Stimulated activated CD8-positive, alpha-beta memory T cell treated with anti-CD3 and anti-CD28 coated beads, Interleukin-15, amount 100 ng/mL, for 4 hours (primary cell): ENCODE results near the gene HMX1.

Experiments
- DNase-seq, 2 donors: peaks; one replicate each; pipeline ENCODE4 v3.0.0-alpha.2; 2020; ENCODE audit warnings: low read depth in 2 of 2

HMX1 gene

DNA sequence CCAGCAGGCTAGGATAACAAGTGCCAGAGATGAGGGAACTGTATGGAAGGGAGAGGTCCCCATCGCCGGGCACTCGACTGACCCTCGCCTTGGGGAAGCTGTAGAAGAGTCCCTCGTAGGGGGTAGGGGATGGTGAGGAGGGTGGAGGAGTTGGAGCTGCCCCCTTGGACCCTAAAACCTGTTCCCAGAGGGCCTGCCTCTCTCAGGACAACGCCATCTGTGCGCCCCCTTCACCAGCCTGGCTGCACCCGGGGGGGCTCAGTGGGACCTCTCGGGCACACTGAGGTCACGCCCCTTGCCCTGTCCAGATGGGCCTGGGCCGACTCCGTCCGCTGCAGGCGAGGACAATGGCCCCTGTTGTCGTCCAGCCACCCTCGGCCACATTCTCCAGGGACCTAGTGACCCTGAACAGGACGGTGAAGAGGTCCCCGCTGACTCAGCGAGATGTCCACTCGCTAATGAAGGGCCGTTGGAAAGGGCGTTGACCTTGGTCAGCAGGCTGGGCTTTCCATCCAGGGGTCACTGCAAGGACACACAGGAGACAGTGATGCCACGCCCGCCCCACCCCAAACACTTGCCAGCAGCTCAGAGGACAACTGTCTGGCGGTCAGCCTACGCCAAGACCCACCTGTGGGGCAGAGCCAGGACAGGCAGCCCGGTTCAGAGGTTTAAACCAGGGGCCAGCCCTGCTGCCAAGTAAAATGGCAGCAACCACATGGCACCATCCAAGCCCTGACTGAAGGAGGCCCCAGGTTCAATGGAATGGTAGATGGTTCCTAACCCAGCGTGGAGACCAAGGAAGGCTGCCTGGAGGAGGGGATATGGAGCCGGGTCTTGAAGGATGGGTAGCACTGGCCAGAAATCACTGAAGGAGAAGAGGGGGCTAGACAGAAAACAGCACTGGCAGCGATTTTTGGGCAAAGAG is 51.2 kb downstream of the HMX1 start:
- no peak for DNase-seq

DNA sequence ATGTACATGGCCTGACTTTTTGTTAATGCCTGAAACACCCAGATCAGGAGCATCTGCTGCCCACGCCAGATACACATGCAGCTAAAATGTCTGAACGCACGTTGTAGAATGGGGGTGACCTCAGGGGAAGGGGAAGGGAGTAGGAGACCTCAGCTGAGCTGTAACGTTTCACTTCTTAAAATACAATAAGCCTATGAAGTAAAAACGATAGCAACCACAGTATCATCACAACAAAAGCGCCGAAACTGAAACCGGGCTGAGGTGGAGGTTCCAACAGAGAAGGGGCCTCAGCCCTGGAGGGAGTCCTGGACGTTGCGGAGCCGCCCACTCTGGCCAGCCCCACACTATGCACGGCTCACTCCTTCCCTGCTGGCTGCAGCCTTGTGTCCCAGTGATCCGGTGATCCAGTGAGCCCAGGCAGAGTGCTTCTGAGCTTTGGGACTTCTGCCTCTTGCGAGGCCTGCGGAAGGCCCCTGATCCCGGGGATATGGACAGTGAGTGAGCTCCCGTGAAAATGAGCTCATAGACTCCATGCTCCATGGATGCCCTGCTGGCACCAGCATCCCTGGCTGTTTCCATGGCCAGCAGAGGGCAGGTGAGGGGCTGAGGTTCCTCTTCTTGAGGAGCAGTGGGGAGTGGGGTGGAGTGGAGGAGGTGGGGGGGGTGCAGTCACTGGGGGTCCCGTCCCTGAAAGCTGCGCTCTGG is 52.0 kb downstream of the HMX1 start:
- no peak for DNase-seq

DNA sequence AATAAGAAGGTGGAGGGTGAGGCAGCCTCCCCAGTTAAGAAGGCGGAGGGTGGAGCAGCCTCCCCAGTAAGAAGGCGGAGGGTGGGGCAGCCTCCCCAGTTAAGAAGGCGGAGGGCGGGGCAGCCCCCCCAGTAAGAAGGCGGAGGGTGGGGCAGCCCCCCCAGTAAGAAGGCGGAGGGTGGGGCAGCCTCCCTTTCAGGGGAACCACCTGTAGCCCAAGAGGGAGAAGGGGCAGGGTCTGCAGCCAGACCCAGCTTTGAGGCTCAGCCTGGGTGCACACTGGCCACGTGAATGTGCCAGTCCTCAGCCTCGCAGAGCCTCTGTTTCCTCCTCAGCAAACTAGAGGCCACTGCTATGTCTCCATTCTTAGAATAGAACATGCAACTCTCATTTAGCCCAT is 52.6 kb downstream of the HMX1 start:
- no peak for DNase-seq

DNA sequence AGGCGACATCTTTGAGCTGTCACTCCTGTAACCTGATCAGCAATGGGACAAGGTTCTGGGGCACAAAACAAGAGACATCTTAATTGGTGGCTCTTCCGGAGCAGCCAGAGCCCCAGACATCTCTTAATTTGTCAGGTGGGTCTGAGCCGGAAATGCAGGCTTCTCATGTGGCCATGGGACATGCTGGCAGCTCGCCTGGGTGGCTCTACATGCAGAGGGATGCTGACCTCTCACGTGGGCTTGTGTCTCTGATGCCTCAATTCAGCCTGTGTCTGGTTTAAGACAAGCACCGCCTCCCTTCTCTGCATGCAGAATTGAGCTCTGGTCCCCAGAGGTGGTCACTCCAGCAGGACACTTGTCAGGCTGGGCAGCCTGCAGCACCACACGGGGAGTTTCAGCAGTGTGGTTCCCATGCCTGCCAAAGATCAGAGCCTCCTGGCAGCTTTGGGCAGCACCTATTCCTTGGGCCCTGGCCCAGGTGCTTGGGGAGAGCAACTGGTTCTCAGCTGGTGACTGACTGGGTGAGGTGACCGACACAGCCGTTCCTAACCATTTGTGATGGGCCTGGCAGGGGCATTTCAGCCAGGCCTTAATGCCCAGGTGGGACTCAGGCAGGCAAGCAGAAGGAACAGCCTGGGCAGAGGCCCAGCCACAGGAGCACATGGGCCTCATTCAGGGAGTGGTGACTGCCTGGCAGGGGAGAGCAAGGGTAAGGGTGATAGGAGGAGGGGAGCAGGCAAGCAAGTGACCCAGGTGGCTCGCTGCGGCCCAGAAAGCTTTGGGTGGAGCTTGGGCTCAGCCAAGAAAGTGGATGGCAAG is 53.4 kb downstream of the HMX1 start:
- DNase-seq = no peak

DNA sequence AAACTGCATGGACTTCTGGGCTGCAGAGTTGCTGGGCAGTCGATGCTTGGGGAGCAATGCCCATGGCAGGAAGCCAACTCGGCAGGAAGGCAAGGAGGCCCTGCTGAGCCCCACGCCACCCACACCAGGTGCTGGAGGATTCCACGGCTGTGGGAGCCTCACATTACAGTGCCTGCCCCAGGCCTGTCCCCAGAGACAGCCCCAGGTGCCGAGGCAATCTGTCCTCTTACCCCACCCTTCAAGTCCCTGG is 53.9 kb downstream of the HMX1 start:
- DNase-seq = no peak

DNA sequence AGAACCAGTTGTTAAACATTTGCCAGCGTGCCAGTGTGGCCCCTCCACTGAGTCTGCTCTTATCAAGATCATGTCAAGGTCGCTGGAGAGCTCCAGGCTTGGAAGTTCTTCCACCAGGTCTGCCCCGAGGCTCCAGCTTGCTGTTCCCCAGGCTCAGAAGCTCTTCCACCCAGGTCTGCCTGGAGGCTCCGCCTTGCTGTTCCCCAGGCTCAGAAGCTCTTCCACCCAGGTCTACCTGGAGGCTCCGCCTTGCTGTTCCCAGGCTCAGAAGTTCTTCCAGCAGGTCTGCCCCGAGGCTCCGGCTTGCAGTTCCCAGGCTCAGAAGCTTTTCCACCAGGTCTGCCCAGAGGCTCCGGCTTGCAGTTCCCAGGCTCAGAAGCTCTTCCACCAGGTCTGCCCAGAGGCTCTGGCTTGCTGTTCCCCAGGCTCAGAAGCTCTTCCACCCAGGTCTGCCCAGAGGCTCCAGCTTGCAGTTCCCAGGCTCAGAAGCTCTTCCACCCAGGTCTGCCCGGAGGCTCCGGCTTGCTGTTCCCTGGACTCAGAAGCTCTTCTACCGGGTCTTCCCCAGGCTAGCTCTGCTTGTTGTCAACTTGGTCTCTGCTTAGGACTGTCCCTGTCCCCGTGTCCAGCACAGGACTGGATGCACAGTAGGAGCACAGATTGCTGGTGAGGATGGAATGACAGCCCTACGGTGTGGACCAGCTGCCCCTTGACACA is 54.4 kb downstream of the HMX1 start:
- DNase-seq = no peak
